ENCODE results near the gene XPO1. TPM values are rescaled to one million over a fixed set of nuclear protein-coding genes. Genes with fewer than 3 reads are reported as not detected.
"Not testable (repeated sequence)": the region's sequence is repeated elsewhere in the genome, so short reads cannot be mapped to it uniquely, and the experiment has no call there.

XPO1 gene
- total RNA-seq, 1 donor from 2014 or later = 89.1 TPM

DNA sequence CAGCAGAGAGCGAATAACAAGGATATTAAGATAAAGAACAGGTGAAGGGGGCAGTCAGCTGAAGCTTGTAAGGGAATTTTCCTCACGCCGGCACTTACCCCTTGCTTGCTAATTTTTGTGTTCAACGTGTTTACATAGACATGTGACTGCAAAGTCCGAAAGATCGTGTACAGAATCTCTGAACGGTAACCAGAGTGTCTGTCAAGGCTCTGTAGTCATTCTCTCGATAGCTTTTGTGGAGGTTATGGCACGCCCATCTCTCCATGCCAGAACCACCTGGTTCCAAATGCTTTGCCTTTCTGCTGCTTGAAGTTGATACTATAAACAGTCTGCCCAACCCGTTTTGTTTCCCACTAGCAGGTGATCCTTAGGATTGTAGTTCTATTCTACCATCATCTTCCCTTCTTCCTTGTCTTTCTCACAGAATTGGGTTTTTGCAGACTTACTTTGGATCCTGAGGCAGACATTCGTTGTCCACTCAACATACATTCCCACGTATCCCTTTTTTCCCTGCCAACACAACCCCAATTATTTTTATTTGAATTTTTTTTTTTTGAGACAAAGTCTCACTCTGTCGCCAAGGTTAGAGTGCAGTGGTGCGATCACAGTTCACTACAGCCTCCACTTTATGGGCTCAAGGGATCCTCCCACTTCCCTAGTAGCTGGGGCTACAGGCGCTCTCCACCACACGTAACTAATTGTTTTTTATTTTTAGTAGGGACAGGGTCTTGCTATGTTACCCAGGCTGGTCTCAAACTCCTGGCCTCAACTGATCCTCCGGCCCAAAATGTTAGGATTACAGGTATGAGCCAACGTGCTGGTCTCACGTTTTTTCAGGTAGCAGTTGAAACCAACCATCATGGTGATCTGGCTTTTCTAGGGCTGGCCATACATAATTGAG, 66.0 kb downstream of the XPO1 start:
- intact Hi-C loops (cut with DNase I) = loop anchor here (5.0 to 10.0 kb wide), 2 partner anchors 65 to 293 kb away; partner anchors contain the start of gene XPO1
- DNase-seq (ENCODE audit: extremely low spot score in 2 of 2) = no peak
- Histone ChIP-seq H3K27me3 (no peaks in the 10 kb centered on the region), H3K4me1 (peaks cover 26% of the 10 kb centered on the region), H3K4me3 (peak overlapping the region; percentile 88 to 96), H3K27ac (peak overlapping the region; percentile 99), H3K36me3 (no peaks in the 10 kb centered on the region), H3K9me3 (no peaks in the 10 kb centered on the region)
- TF ChIP-seq POLR2A (IDR thresholded peaks at IDR 0.05) (no peak), POLR2AphosphoS5 (IDR thresholded peaks at IDR 0.05; ENCODE audit: insufficient read depth in 1 of 2, low read depth in 1 of 2) (no peak)

DNA sequence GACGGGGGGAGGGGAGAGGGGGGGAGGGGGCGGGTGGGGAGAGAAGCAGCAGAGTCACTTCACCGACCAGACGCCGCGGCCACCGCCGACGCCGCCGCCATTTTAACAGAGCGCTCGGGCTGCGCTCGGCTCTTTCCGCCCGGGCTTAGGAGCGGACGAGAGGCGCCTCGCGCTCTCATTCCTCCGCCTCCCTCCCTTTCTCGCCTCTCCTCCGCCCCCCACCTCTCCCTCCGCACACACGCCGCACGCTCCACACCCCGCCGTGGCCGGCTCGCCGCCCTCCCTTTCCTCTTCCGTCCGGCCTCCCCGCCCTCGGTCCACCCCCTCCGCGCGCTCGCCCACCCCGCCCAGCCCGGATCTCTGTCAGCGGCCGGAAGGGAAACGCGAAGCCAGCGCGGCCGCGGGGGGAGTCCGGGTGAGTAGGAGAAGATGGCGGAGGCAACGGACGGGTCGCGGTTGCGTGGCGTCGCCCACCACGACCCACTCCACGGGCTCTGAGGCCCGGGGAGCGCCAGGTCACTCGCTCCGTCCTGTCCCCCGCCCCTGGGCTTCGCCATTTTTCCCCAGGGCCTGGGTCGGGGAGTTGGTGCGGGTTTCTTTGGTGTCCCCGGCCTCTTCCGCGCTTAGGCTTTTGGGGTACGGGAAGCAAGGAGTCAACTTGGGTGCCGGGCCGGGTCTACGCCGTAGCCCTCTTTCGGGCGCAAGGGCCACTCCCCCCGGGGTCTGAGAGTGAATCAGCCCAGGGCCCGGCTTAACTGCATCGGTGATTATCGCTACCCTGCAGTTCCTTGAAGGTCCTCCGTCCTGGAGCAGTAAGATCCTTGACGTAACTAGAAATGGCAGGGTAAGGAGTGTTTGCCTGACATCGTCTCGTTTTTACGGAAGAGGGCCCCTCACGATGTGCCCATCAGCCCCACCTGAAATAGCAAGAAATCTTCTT, 66.9 kb downstream of the XPO1 start, which contains the start of gene USP34:
Gene USP34 (minus strand): TSS at position 123 of the 940 bp plus-strand sequence. CDS start 395 bp downstream, outside the sequence.
- H3K4me1 ChIP-seq = peaks cover 30% of the 10 kb centered on the region
- no peaks in the 10 kb centered on the region for H3K36me3 ChIP-seq
- intact Hi-C loops (cut with DNase I) = loop anchor here (5.0 to 10.0 kb wide), 2 partner anchors 66 to 294 kb away; partner anchors contain the start of gene XPO1
- TF ChIP-seq POLR2A (IDR thresholded peaks at IDR 0.05) (peak in 1 of 2 donors; percentile 77), CTCF (IDR thresholded peaks at IDR 0.05) (no peak), POLR2AphosphoS5 (IDR thresholded peaks at IDR 0.05; ENCODE audit: insufficient read depth in 1 of 2, low read depth in 1 of 2) (peak; percentile 64 to 97)
- no peaks in the 10 kb centered on the region for H3K9me3 ChIP-seq
- no peaks in the 10 kb centered on the region for H3K27me3 ChIP-seq
- peak within 1 kb of the TSS; percentile 88 to 96 for H3K4me3 ChIP-seq
- peak within 1 kb of the TSS; percentile 99 for H3K27ac ChIP-seq
- peak in 1 of 2 donors; percentile 93 for DNase-seq (ENCODE audit: extremely low spot score in 2 of 2)

- intact Hi-C loops (cut with DNase I) = loop anchor here (5.0 to 10.0 kb wide), 2 partner anchors 67 to 294 kb away; partner anchors contain the start of gene XPO1
- DNase-seq (ENCODE audit: extremely low spot score in 2 of 2) = peak in 1 of 2 donors; percentile 89
- Histone ChIP-seq H3K27me3 (no peaks in the 10 kb centered on the region), H3K9me3 (no peaks in the 10 kb centered on the region), H3K36me3 (no peaks in the 10 kb centered on the region), H3K4me3 (peak overlapping the region; percentile 88 to 96), H3K4me1 (peaks cover 39% of the 10 kb centered on the region), H3K27ac (peak overlapping the region; percentile 99)
- TF ChIP-seq POLR2A (IDR thresholded peaks at IDR 0.05) = no peak
- no peak for TF ChIP-seq CTCF (IDR thresholded peaks at IDR 0.05)
Measured at GRCh38 chr2:61470122-61470951, 67.8 kb downstream of the XPO1 start.

GRCh38 chr2:61469424-61470121, 68.6 kb downstream of the XPO1 start:
- DNase-seq (ENCODE audit: extremely low spot score in 2 of 2) = no peak
- H3K27me3 ChIP-seq = no peaks in the 10 kb centered on the region

GRCh38 chr2:61468231-61468630, 69.9 kb downstream of the XPO1 start:
- H3K27ac ChIP-seq; H3K9me3 ChIP-seq; DNase-seq (ENCODE audit: extremely low spot score in 2 of 2); H3K4me3 ChIP-seq; H3K36me3 ChIP-seq; H3K27me3 ChIP-seq; intact Hi-C loops (cut with DNase I): not testable (repeated sequence)
- H3K4me1 ChIP-seq = peaks cover 53% of the 10 kb centered on the region

More at GRCh38 chr2:61469424-61470121, 68.6 kb downstream of the XPO1 start:
- H3K4me1 ChIP-seq = peaks cover 45% of the 10 kb centered on the region
- intact Hi-C loops (cut with DNase I) = loop anchor here (5.0 to 10.0 kb wide), 2 partner anchors 68 to 295 kb away; partner anchors contain the start of gene XPO1
- H3K36me3 ChIP-seq = no peaks in the 10 kb centered on the region
- H3K4me3 ChIP-seq = peak overlapping the region; percentile 88 to 96
- H3K9me3 ChIP-seq = no peaks in the 10 kb centered on the region
- peak overlapping the region; percentile 99 for H3K27ac ChIP-seq
- TF ChIP-seq POLR2AphosphoS5 (IDR thresholded peaks at IDR 0.05; ENCODE audit: insufficient read depth in 1 of 2, low read depth in 1 of 2) = peak in 1 of 2 donors; percentile 14
- TF ChIP-seq POLR2A (IDR thresholded peaks at IDR 0.05) = no peak
- no peak for TF ChIP-seq CTCF (IDR thresholded peaks at IDR 0.05)

Measured in vagina (tissue), 2 donors.